Hippocampal formation (tissue), 2 donors: ENCODE data around the gene CAPN10.

Experiments used
- DNase-seq, 2 donors: peaks; one replicate each; lab custom pipeline; 2025; lab: John Stamatoyannopoulos, UW

Gene CAPN10

GRCh38 chr2:240589375-240589774 lies 2.8 kb downstream of the CAPN10 start:
- no peak for DNase-seq

GRCh38 chr2:240589850-240590525 lies 3.5 kb downstream of the CAPN10 start:
- no peak for DNase-seq

GRCh38 chr2:240590681-240591111 lies 4.2 kb downstream of the CAPN10 start:
- DNase-seq = no peak

GRCh38 chr2:240591226-240591625 lies 4.7 kb downstream of the CAPN10 start:
- no peak for DNase-seq

GRCh38 chr2:240591784-240592183 lies 5.2 kb downstream of the CAPN10 start:
- DNase-seq = no peak

- DNase-seq = no peak
Measured at GRCh38 chr2:240593026-240593702, 6.6 kb downstream of the CAPN10 start.

- DNase-seq = no peak
Measured at GRCh38 chr2:240593703-240594451, 7.3 kb downstream of the CAPN10 start.

GRCh38 chr2:240594511-240595380 lies 8.2 kb downstream of the CAPN10 start:
- DNase-seq = no peak

- no peak for DNase-seq
Measured at GRCh38 chr2:240595381-240596079, 9.0 kb downstream of the CAPN10 start.

GRCh38 chr2:240596080-240596460 lies 9.5 kb downstream of the CAPN10 start:
- no peak for DNase-seq

GRCh38 chr2:240596491-240596931 lies 10.0 kb downstream of the CAPN10 start:
- DNase-seq = peak; percentile 45 to 49

- no peak for DNase-seq
Measured at GRCh38 chr2:240597054-240597418, 10.5 kb downstream of the CAPN10 start.

- DNase-seq = no peak
Measured at GRCh38 chr2:240597419-240598181, 11.1 kb downstream of the CAPN10 start.

- no peak for DNase-seq
Measured at GRCh38 chr2:240598311-240598911, 11.9 kb downstream of the CAPN10 start.

- DNase-seq = no peak
Measured at GRCh38 chr2:240599141-240599583, 12.6 kb downstream of the CAPN10 start.

GRCh38 chr2:240600451-240600961 lies 14.0 kb downstream of the CAPN10 start:
- no peak for DNase-seq

- DNase-seq = no peak
Measured at GRCh38 chr2:240601061-240601830, 14.7 kb downstream of the CAPN10 start.

GRCh38 chr2:240601831-240602160 lies 15.3 kb downstream of the CAPN10 start:
- no peak for DNase-seq
